NCI-H345 (cell line): Measurements from ENCODE around the gene RAB11FIP4.
"Not testable (repeated sequence)": the region's sequence is repeated elsewhere in the genome, so short reads cannot be mapped to it uniquely, and the experiment has no call there.

Source experiments
- DNase-seq: peaks from one replicate; lab custom pipeline; 2025; lab: John Stamatoyannopoulos, UW

Gene RAB11FIP4

DNA sequence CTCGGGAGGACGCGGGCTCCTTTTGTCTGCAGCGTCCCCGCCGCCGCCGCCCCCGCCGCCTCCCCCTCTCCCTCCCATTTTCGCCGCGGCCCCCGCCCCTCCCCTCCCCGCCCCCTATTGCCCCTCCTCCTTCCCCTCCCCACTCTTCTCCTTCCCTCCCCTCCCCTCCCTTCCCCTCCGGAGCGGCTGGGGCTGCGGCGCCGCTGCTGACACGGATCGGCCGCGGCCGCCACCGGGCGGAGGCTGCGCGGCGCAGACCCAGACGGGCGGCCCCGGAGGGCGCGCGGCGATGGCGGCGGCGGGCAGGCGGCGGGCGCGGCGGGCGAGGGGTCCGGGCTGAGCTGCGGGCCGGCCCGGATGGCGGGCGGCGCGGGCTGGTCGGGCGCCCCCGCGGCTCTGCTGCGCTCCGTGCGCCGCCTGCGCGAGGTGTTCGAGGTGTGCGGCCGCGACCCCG, at the start of gene RAB11FIP4:
Gene RAB11FIP4 (plus strand): TSS at position 180 of the 454 bp plus-strand sequence. CDS start 178 bp downstream, at position 358.
- DNase-seq, result peak; percentile 50

- not testable (repeated sequence) for DNase-seq
Observed at GRCh38 chr17:31345191-31345747, 46.2 kb upstream of the RAB11FIP4 start.

GRCh38 chr17:31349454-31349853, 42.0 kb upstream of the RAB11FIP4 start:
- DNase-seq, result no peak

GRCh38 chr17:31355935-31356334, 35.5 kb upstream of the RAB11FIP4 start:
- DNase-seq, result no peak

GRCh38 chr17:31357091-31357490, 34.4 kb upstream of the RAB11FIP4 start:
- no peak for DNase-seq

DNA sequence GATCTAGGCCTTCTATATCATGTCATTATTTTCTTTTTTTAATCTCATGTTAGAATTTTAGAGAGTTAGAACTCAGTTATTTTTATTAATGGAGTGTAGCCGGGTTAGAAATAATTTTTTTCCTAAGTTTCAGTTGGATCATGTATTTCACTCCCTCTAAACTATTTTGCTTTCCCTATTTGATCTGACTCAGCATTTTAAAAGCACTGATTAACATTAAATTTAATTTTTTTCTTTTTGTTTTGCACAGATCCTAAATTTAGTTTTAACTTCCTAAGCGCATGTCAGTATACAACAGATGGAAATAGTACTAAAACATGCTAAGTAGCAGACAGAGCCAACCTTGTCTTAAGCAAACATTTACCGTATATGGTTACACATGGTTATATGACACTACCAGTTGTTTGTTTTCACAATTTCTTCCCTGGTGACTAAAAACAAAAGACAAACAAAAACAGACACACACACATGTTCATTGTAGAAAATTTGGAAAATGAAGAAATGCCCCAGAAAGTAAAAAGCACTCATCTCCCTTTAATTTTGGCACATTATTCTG, 33.6 kb upstream of the RAB11FIP4 start:
- DNase-seq, result no peak

DNA sequence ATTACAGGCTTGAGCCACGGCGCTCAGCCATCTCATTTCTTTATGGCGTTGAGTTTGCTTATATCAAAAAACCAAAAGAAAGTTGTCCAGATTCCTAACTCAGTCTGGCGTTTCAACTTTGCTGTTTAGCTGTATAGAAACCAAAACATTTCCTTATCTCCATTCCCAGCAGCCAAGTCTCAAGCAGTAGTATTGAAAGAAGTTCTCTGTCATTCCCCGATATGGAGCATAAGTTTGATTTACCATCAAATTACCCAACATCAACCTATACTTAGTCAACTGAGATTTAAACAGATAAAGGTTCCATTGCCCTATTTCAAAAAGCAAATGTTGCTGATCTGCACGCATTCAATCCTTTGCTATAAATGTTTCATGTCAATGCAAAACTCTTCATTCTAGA, 27.5 kb upstream of the RAB11FIP4 start:
- no peak for DNase-seq

DNA sequence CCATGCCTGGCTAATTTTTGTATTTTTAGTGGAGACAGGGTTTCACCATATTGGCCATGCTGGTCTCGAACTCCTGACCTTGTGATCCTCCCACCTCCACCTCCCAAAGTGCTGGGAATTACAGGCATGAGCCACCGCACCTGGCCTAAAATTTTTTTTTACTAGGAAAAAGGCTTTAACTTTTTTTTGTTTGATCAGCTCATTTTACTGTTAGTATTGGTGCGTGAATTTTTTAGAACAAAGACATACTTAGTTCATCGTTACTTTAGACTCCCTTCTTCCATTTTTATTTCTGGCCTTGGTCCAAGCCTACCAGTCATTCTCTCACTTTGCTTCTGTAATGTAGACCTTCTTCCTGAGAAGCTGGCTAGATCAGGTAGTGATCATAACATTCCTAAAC, 25.4 kb upstream of the RAB11FIP4 start:
- DNase-seq, result no peak

GRCh38 chr17:31369266-31369665, 22.2 kb upstream of the RAB11FIP4 start:
- no peak for DNase-seq

- DNase-seq, result no peak
Observed at GRCh38 chr17:31371511-31372097, 19.9 kb upstream of the RAB11FIP4 start.

DNA sequence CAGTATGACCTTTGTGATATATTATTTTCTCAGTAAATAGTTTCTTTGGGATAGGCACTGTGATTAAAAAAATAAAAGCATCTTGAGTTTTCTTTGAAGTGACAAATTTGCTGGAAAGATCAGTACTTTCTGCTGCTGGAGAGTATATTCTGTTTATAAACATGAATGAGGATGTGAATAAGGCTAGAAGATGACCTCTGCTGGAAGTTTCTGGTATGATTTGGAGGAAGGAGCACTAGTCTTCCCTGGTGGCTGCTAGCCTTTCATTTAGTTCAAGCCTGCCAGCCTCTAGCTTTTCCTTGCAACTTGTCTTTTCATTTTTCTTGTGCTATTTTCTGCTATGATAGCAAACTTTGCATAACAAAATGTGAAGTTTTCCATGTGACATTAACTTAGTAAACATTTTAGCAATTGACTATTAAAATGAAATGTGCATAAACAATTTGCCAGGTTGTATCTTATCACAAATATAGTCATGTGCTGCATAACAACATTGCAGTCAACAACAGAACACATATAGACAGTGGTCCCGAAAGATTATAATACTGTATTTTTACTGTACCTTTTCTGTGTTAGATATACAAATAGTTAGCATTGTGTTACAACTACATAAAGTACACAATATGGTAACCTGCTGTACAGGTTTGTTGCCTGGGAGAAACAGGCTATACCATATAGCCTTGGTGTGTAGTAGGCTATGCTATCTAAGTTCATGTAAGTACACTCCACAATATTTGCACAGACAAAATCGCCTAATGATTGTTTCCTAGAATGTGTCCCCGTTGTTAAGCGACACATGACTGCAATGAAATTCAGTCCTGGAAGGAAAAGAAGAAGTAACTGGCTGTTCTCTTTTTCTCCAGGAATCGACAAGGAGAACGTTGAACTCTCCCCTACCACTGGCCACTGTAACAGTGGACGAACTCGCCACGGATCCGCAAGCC, 18.1 kb upstream of the RAB11FIP4 start:
- DNase-seq, result peak; percentile 7

- no peak for DNase-seq
Observed at GRCh38 chr17:31374094-31374447, 17.4 kb upstream of the RAB11FIP4 start.

DNA sequence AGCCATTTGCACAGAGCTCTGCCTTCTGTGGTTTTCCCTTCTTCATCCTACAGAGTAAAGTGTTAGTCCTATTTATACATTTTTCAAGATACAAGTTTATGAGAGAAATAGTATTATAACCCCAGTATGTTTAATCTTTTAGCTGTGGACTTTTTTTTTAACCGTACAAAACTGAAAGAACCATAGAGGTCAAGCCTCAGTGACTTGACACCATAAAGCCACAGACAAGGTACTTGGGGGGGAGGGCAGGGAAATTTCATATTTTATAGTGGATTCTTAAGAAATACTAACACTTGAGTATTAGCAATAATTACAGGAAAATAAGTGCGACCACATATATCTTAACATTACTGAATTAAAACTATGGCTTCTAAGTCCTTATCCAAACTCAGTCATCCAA, 17.0 kb upstream of the RAB11FIP4 start:
- DNase-seq, result no peak

- DNase-seq, result no peak
Observed at GRCh38 chr17:31378638-31379037, 12.8 kb upstream of the RAB11FIP4 start.

- DNase-seq, result no peak
Observed at GRCh38 chr17:31379597-31380205, 11.8 kb upstream of the RAB11FIP4 start.

GRCh38 chr17:31381165-31381668, 10.3 kb upstream of the RAB11FIP4 start:
- DNase-seq, result no peak

- not testable (repeated sequence) for DNase-seq
Observed at GRCh38 chr17:31382668-31383275, 8.7 kb upstream of the RAB11FIP4 start.

GRCh38 chr17:31383488-31383887, 8.0 kb upstream of the RAB11FIP4 start:
- not testable (repeated sequence) for DNase-seq

GRCh38 chr17:31385428-31386285, 5.8 kb upstream of the RAB11FIP4 start:
- DNase-seq, result no peak

DNA sequence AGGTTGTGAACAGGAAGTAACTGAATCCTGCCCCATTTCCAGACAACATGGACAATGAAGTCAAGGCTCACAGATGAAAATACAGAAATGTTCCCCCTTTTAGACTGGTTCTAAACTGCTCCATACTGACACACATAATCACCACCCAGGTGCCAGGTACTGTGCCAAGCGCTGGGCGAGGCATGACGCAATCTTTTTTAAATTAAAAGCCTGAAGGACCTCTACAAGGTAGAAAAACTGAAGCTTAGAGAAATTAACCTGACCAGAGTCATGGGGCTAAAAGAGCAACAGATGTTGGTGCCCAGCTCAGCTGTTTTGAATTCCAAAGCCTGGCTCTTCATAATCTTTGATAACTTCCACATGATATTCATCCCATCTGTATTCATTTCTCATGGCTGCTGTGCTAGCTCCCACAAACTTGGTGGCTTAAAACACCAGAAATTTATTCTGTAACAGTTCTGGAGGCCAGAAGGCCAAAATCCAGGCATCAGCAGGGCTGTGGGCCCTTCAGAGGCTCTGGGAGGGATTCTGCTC, 4.9 kb upstream of the RAB11FIP4 start:
- DNase-seq, result no peak
